HG03575 (cell line): ENCODE data around the gene DKK3.

Experiments
- ATAC-seq: cut with Tn5 transposase; IDR thresholded peaks from one replicate; pipeline ENCODE4 v1.9.1; 2021; ENCODE audit not compliant: unreplicated experiment, insufficient number of reproducible peaks, low FRiP score; ENCODE audit errors: extremely low read depth

The DKK3 gene

DNA sequence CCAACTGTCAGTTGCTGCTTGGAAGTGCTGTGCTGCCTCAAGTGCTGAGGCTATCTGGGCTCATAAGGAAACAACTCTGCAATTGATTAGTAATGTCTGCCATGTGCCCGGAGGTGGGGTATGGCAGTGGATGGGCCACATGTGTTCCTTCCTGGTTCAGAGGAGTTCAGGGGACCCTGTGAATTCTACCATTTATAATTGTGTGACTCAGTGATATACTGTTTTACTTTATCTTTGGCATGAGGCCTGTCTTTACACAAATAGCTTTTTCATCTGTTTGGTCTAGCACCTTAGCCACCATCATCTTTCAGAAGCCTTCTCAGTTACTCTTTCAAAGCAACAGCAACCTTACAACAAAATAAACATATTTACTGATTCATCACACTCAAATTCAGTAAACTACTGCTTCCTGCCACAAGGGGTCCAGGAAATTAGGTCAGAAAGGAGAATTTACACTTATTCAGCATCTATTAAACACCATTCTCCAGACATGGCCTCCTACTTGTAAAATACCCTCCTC is 20.9 kb downstream of the DKK3 start:
- ATAC-seq = no peak

DNA sequence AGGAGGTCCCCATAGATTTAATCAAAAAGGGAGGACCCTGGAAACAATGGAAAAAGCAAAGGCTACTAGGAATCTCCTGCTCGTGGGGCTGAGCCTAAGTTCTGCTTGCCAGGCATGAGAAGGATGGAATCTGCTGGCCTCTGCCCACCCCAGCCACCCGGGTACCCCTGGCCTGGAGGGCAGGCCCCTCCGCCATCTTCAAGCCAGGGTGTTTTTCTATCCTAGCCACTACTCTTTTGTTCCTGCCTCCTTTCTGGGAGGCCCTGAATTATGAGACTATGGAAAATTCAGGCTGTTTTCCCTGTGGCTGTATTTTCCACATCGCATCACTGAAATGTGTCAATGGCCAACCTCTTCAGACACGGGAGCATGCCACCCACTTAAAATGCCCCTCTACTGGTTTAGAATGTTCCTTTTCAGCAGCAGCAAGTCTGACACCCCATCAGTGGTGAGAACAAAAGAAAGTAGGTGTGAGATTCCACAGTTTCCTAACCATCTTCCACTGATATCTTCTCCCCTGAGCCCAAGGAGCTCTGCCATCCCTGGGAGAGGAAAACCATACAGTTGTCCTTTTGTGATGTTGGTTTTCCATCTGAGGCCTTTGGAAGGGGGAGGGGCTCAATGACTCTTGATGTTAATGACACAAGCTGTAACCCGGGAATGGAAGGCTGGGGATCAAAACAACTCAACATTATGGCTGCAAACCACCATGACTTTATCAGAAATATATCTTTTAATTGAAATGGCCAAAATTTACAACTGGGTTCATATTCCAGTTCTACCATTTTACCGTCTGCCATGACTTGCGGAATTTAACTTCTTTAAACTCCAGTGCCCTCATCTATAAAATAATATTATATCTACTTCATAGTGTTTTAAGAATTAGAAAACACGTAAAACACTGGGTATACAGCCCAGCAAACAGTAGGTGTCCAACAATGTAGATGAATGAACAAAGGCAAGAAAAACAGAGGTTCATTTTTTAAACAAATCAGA is 22.2 kb downstream of the DKK3 start:
- no peak for ATAC-seq

DNA sequence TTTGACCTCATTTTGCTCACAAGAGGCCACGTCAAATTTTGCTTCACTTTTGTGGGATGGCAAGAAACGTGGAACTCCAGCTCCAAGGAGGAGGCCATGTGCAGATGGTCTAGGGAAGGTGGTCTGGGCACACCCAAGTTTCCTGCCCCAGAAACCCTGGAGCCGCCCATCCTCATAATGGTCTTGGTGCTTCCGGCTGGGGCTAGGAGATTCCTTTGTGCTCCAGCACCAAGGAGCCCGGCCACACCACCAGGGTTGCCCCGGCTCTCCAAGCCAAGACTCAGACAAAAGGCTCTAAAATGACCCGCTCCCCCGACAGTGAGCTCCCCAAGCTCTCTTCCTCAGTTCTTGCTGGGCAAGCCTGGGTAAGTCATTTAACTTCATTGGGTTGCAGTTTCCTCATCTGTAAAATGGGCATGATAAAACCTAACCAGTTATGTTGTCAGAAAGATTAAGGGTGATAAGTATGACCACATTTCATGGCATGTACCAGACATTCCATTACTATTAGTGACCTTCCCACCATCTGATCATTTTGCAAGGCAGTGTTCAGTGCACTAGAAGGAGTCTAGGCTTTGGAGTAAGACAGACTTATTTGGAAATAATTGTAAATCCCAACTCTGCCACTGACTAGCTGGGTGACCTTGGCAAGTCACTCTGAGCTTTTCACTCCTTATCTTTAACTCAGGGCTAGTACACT is 23.3 kb downstream of the DKK3 start:
- ATAC-seq = no peak

DNA sequence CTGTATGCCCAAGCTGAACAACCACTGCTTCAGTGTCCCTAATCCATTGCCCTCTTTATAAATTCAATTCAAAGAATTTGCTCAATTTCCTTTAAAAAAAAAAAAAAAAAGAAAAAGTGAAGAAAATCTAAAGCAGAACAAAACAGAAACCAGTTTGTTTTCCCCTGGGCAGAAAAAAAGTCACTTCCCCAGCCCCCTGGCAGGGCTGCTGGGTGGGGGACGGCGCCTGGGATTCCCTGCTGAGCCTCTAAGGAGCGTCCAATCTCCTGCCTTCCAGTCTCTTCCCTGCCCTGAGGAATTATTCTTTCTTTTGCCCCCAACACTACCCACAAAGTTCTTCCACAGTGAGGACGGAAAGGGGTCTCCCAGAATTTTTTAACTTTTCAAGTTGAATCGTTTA is 23.9 kb downstream of the DKK3 start:
- ATAC-seq = no peak

DNA sequence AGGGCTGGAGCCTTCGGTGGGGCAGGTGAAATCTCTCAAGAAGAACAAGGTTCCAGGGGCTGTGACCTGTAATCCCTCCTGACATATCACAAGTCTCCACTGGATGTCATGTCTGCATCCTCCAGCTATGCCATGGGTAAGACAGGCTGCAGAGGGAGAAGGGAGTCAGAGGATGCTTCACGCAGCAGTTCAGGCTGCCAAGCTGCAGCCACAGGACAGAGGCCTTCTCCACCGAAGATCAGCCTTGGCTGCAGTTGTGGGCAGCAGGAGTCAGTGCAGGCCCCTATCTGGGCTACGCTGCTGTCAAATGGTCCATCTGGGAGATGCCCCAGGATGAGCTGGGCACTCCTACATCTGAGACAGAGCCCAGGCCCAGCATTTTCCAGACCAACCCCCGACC is 25.0 kb downstream of the DKK3 start:
- no peak for ATAC-seq

DNA sequence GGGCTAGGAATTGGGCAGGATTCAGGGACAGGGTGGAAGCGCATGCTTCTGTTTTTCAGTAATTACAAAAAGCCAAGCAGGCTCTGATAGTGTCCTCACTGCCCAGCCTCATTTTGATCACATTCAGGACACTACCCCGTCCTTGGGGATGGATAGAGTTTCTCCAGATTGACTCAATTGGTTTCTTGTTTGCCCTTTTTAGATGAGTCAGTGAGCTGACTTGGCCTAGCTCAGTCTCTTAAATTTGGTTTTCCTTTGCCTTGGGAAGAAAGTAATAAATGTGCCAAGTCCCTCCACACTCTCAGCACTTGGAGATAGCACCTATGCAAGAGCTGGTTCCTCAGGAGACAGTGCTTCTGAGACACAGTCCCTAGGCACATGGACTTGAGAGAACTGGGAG is 25.5 kb downstream of the DKK3 start:
- no peak for ATAC-seq

DNA sequence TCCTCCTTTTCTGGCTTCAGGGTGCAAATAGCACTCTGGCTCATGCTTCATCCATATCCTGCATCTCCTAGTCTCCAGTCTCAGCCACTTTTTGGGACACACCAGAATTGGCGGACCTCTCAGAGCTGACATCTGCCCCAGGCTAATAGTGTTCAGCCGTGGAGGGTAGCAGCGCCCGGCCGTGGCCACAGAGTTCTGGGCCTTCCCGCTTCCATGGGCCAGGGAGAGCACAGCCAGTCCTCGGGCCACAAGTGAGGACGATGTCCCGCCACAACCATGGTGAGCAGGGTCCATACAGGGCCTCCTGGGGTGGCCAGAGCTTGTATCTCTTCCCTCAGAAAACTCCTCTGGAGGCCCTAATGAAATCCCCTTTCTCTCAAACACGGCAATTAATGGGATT is 26.0 kb downstream of the DKK3 start:
- no peak for ATAC-seq

DNA sequence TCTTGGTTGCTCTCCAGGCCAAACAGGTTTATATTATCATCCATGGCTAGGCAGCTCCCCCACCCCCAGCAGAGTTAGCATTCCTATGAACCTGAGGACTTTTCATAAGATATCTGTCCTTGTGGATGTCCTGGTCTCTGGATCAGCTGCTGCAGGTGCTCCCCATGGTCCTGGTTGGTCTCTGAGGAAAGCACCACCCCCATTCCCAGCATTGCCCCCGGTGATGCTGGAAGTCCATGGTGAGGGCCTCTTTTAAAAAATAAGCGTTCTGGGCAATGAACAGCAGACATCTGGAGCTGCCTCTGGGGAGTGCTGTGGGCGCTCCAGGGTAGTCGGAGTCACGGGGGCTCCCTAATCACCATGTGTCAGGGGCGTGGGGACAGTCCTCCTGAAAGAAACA is 26.6 kb downstream of the DKK3 start:
- ATAC-seq = no peak

DNA sequence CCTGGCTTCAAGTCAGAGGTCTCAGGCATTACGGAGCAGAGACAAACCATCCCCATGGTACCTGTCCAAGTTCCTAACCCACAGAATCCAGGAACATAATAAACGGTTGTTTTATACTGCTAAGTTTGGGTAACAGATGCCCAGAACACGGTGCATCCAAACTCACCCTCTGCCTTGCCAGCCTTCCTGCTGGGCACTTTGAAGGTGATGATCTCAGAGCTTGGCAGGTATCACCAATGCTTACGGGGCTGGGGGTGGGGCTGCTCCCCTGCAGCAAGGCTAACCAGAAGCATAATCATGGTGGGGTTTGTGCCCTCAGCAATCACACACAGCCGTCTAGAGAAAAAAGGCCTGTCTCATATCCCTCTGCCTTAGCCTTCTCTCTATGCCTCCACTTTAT is 27.1 kb downstream of the DKK3 start:
- no peak for ATAC-seq

DNA sequence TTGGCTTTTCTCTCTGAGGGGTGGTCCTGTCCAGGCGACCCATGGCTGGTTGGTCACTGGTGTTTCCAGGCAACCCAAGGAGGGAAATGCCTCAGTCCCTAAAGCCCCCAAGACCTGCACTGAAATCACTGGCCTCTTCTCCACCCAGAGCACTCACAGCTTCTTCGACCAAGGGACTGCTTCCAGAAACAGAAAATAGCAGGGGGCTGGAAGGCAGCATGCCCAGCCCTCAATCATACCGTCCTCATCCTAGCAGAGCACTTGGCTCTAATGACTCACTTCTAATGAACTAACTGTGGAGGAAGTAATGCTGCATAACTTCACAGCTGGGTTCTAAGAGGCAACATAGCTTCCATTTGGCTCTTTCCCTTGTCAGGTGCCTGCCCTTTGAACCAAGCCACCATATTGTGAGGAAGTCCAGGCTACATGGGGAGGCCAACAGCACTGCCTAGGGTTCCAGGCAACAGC is 27.6 kb downstream of the DKK3 start:
- ATAC-seq = no peak

DNA sequence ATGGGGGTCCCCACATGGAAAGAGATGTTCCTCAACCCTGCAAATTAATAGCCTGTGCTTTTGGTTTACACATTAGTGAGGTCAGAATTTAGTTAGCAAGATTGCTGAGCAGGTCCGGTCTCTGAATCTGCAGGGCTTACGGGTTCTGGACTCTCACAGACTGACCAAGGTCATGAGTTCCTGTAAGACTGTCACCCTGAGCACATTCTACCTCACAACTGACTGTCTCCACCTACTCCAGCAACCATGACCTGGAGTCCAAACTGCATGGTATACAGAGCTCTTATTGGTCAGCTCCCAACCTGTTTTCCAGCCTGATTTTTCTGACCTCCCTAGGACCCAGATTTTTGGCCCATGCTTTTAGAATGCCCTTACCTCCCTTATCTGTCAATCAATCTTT is 28.2 kb downstream of the DKK3 start:
- no peak for ATAC-seq

DNA sequence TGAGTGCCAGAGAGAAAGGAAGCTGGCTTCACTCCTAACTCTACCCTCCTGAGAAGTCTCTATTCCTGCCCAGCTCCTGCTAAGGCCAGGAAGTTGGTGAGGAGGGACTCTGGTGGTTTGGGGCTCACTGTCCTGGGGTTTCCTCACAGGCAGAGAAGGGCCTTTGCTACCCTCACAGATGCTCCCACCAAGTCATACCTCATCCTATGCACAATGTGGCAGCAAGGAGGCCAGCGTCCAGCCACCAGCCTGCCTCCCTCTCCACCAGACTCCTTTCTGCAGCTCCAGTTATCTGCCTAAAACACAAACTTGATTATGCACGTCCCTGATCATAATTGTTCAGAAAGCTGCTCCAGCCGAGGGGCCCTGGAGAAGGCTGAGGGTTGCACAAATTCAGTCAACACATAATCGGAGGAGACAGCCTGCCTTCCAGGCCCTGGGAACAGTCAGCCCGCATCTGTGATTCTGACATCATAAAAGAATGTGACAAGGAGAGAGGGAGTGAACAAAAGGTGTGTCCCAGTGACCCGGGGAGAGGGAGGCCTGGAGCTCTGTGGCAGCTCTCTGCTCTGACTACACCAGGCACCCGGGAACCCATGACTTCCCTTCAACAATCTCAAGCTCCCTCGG is 28.8 kb downstream of the DKK3 start:
- no peak for ATAC-seq

DNA sequence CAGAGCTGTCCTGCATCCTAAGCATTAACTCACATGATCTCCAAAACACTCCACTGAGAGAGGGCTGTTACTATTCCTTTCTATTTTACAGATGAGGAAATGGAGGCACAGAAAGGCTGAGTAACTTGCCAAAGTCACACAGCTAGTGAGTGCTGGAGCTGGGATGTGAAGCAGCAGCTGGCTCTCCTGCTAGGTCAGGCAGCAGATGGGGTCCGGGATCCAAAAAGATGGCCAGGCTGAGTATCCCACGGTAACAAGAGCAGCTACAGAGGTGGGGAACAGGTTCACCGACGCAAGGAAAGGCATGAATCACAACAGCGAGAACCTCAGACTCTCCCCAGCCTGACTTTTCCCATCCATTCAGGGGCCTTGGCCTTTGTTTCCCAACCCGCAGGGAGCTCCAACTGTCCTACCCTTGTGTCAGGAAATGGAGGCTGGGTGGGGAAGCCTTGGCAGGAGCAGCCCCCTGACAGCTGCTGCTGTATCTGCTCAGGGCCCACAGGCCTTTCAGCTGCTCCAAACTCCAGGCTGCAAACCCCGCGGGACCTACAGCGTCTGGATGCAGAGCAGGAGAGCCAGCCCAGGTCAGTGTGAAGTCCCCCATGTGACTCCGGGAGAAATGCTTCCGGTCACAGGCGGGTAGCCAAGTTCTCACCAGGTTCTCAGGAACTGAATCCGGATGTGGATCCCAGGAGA is 29.5 kb downstream of the DKK3 start:
- no peak for ATAC-seq

DNA sequence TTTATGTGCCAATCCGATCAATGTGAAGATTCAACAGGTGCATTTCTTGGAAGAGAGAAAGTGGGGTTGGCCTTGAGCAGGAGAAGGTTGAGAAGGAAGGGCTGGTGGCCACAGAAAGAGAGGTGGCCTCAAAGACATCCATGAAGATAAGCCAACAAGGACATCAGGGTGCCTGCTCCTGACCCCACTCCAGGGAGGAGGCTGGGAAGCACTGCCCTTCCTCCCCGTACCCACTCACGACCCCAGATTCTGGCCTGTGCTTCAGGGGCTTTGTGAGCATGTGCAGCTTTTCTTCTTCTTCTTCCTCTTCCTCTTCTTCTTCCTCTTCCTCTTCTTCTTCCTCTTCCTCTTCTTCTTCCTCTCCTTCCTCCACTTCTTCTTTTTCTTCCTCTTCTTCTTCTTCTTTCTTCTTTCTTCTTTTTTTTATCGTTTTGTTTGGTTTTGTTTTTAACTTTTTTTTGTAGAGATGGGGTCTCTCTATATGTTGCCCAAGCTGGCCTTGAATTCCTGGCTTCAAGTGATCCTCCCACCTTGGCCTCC is 30.3 kb downstream of the DKK3 start:
- ATAC-seq = no peak

DNA sequence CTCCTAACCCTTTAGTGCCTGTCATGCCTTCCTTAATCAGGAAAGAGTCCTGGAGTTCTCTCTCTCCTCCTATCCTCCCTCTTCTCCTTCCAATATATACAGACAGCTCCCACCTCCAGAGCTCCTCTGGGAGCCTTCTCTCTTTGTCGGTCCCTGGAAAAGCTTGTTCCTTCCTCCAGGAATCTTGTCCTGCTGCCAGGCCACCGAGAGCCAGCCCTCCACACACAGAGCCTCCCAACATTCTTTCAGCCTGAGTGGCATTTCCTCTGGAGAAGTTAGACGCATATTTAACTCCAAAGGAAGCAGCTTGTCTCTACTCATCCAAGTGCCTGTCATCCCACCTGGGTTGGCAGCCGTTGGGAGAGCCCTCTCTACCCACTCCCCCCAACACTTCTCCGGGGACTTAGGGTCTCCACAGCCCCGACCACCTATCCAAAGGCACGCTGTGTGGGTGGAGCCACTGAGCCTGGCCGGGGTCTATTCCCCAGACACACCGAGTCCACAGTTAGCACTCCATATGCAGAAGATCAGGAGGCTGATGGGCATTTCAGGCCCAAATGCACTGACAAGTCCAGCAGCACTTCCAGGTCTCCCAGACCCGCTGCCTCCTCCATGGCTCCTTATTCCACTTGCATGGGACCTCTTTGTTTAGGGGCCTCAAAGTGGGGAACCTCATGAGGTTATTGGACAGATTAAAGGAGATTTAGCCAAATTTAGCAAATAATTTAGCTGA is 31.1 kb downstream of the DKK3 start:
- ATAC-seq = no peak

DNA sequence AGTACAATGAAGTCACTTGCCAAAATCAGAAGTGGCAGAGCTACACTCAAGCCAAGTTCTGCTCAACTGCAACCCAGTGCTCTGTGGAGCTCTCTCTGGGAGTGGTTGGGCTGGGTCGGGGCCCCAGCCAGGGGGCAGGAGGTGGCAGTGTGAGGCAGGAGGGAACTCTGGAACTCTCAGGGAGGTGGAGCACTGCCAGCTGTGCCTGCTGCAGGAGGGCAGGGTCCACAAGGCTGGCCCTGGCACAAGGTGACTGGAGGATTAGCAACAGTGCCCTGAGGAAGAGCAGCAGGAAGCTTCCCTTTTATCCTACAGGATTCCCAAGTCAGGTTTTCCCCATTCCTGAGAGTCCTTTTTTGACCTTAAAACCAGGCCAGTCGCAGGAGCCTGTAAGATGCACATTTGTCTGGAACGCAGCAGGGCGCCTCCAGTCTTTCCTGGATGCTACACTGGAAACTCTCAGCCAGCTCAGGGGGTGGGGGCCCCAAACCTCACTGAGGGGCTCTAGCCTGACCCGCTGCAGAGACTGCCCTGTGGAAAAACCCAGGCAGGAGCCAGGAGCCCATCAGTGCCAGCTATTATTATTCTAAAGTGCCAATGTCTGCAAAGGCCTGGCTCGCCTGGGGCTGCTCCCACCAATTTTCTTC is 31.8 kb downstream of the DKK3 start:
- no peak for ATAC-seq

DNA sequence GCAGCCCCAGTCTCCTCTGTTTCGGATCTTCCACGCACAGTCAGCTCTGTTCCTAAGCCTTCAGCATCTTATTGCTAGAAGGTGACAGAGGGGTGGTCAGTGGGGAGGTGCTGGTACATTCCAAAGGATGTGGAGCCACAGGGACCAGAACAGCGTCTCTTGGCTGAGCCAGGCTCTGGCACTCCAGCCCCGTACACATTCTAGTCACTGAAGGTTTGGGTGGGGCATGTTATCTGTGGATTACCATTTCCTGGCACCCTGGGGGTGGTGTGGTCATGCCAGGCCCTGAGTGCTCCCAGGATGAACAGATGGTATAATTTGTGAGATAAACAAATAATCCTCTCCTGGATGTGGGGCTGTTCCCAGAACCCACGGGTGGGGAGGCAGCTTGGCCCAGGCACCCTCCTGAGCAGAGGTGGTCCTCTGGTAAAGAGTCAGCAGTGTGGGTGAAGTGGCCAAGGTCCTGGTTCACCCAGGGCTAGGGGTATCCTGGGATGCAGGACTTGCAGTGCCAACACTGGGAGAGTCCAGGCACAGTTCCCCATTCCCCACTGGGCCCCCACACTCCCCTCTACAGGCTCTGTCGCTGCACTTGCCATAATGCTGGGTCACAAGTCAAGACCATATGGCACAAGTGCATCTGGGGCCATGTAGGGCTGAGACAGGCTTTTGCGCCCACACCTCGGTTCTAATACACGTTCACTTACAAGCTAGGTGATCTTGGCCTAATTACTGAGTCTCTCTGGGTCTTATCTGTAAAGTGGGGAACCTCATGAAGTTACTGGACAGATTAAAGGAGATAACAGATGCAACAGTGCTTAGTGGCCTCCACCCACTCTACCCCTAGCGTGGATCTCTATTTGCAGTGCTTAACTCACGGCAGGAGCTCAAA is 33.0 kb downstream of the DKK3 start:
- ATAC-seq = no peak
